Measurements from ENCODE around the gene WWP2. TPM values are rescaled to one million over a fixed set of nuclear protein-coding genes. Genes with fewer than 3 reads are reported as not detected.
A peak's percentile ranks its signal among the peaks of the same experiment; 100 is the strongest.

The WWP2 gene
- total and polyA plus RNA-seq, 4 donors = 59.0 to 144 (median 138) TPM

DNA sequence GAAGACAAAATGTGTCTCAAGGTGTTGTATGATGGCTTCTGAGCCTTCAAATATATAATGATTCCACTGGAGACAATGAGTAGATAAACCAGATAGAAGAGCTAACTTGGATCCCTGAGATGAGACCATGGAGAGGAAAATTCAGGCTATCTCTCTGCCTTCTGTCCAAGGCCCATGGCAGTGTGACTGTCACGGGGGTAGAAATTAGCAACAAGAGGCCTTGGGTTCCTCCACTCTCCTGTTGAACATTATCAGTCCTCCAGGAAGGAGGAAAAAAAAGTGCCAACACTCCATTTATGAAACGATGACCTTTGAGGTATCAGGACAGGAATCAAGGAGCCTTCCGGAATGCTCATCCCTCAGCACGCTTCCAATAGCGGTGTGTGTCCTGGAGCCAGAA, 75.2 kb downstream of the WWP2 start:
- H3K4me3 ChIP-seq (ENCODE audit: low read length in 2 of 2) = no peak overlapping the region
- H3K27me3 ChIP-seq (ENCODE audit: control insufficient read depth in 1 of 2, insufficient read depth in 2 of 2, low read length in 1 of 2) = no peaks in the 10 kb centered on the region
- intact Hi-C loops (cut with DNase I) = no loop called here
- WGBS, 2 donors = 96% methylated on average over 5 of the region's 5 CpGs
- DNase-seq (no peak), ATAC-seq (ENCODE audit: low FRiP score) (no peak)
- H3K4me1 ChIP-seq (ENCODE audit: control insufficient read depth in 1 of 2, insufficient read depth in 2 of 2, low read length in 2 of 2) = peaks cover 3 to 5% of the 10 kb centered on the region in 2 donors
- H3K36me3 ChIP-seq (ENCODE audit: control insufficient read depth in 1 of 2, insufficient read depth in 2 of 2, low read length in 1 of 2) = no peaks in the 10 kb centered on the region
- no peak overlapping the region for H3K27ac ChIP-seq (ENCODE audit: low read depth in 1 of 2, low read length in 2 of 2)
- no peaks in the 10 kb centered on the region for H3K9me3 ChIP-seq (ENCODE audit: control insufficient read depth, low read length)

DNA sequence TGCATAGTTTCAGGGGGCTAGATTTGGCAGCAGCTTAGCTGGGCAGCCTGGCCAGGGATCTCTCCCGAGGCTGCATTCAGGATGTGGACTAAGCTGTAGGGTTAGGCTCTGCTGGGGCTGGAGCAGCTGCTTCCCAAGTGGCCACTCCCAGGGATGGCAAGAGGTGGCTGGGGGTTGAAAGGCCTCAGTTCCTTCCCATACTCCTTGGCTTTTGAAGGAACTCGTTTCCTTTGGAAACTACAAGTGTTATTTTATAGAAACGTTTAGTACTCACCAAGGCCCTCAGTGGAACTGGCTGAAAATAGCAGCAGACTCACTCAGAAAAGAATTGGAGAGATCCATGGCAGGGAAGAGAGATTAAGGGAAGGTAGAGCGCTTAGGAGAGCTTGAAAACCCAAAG, 76.4 kb downstream of the WWP2 start:
- Histone ChIP-seq H3K36me3 (ENCODE audit: control insufficient read depth in 1 of 2, insufficient read depth in 2 of 2, low read length in 1 of 2) (no peaks in the 10 kb centered on the region), H3K27me3 (ENCODE audit: control insufficient read depth in 1 of 2, insufficient read depth in 2 of 2, low read length in 1 of 2) (no peaks in the 10 kb centered on the region), H3K4me1 (ENCODE audit: control insufficient read depth in 1 of 2, insufficient read depth in 2 of 2, low read length in 2 of 2) (peaks cover 3 to 5% of the 10 kb centered on the region in 2 donors), H3K9me3 (ENCODE audit: control insufficient read depth, low read length) (no peaks in the 10 kb centered on the region), H3K4me3 (ENCODE audit: low read length in 2 of 2) (no peak overlapping the region), H3K27ac (ENCODE audit: low read depth in 1 of 2, low read length in 2 of 2) (peak overlapping the region; percentile 86 to 87)
- peak; percentile 72 for ATAC-seq (ENCODE audit: low FRiP score)
- peak in 1 of 2 donors; percentile 61 for DNase-seq
- intact Hi-C loops (cut with DNase I) = no loop called here
- 5 to 6% methylated on average over 4 of the region's 4 CpGs for whole genome bisulfite sequencing, 2 donors

DNA sequence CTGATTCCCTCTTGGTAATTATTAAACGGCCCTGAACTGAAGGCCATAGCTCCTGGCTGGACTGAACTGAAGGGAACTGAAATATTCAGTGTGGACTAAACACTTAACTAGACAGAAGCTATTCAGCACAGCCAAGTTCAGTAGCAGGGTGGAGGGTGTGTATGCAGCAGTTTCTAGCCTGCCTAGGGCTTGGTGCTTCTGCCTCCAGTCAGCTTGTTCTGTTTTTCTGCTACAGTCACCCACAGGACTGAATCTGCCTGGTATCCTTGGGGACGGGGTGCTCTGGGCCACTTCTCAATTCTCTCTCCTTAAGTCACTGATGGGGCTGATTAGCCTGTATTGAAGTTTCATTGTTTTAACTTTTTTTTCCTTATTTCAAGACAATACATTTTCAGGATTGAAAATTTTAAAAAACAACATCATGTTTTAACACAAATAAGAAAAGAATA, 77.1 kb downstream of the WWP2 start:
- H3K27me3 ChIP-seq (ENCODE audit: control insufficient read depth in 1 of 2, insufficient read depth in 2 of 2, low read length in 1 of 2) = no peaks in the 10 kb centered on the region
- H3K4me1 ChIP-seq (ENCODE audit: control insufficient read depth in 1 of 2, insufficient read depth in 2 of 2, low read length in 2 of 2) = peaks cover 3 to 7% of the 10 kb centered on the region in 2 donors
- no peak overlapping the region for H3K4me3 ChIP-seq (ENCODE audit: low read length in 2 of 2)
- intact Hi-C loops (cut with DNase I) = no loop called here
- no peaks in the 10 kb centered on the region for H3K36me3 ChIP-seq (ENCODE audit: control insufficient read depth in 1 of 2, insufficient read depth in 2 of 2, low read length in 1 of 2)
- H3K27ac ChIP-seq (ENCODE audit: low read depth in 1 of 2, low read length in 2 of 2) = peak overlapping the region; percentile 81 to 87
- WGBS, 2 donors = 10 to 12% methylated on average over 2 of the region's 2 CpGs
- H3K9me3 ChIP-seq (ENCODE audit: control insufficient read depth, low read length) = no peaks in the 10 kb centered on the region
- DNase-seq (no peak), ATAC-seq (ENCODE audit: low FRiP score) (peak; percentile 52)

DNA sequence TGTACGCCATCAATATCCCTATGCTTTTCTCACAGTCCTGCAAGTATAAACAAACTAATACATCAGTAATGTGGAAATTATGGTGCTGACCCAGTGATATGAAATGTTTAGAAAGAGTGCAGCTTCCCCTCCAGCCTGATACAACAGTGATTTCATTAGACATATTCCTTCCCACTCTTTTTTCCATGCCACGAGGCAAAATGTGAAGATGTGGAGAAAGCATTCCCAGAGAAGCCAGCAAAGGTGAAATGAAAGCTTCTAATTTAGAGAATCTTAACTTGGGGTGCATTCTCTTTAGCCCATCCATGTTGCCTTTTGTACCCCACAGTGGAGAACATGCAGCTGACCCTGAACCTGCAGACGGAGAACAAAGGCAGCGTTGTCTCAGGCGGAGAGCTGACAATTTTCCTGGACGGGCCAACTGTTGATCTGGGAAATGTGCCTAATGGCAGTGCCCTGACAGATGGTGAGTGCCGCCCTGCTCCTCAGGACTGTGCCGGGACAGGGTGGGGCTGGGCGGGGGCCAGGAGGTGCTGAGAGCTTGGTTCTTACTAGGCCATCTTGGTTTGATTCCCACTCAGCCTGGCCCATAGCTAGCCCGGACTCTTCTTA, 77.8 kb downstream of the WWP2 start:
- no peaks in the 10 kb centered on the region for H3K9me3 ChIP-seq (ENCODE audit: control insufficient read depth, low read length)
- no peaks in the 10 kb centered on the region for H3K36me3 ChIP-seq (ENCODE audit: control insufficient read depth in 1 of 2, insufficient read depth in 2 of 2, low read length in 1 of 2)
- intact Hi-C loops (cut with DNase I) = no loop called here
- no peak for DNase-seq
- peaks cover 3 to 7% of the 10 kb centered on the region in 2 donors for H3K4me1 ChIP-seq (ENCODE audit: control insufficient read depth in 1 of 2, insufficient read depth in 2 of 2, low read length in 2 of 2)
- peak overlapping the region; percentile 86 to 94 for H3K27ac ChIP-seq (ENCODE audit: low read depth in 1 of 2, low read length in 2 of 2)
- peak; percentile 58 for ATAC-seq (ENCODE audit: low FRiP score)
- H3K4me3 ChIP-seq (ENCODE audit: low read length in 2 of 2) = no peak overlapping the region
- H3K27me3 ChIP-seq (ENCODE audit: control insufficient read depth in 1 of 2, insufficient read depth in 2 of 2, low read length in 1 of 2) = no peaks in the 10 kb centered on the region
- whole genome bisulfite sequencing, 2 donors = 12 to 16% methylated on average over 10 of the region's 10 CpGs

DNA sequence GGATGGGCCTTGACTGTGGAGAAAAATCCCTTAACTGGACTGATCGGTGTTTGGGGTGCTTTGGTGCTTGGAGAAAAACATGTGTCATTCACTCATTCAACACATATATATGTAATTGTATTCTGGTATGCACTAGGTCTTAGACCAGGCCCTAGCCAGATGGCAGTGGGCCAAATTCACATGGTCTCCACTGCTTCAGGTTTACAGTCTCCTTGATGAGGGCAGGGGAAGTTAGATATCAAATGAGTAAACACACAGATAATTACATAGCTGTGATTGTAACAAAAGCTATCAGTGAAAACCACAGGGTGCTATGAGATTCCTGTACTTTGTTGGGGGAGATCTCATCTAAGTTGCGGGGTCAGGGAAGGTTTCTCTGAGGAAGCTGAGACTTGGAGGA, 78.8 kb downstream of the WWP2 start:
- intact Hi-C loops (cut with DNase I) = no loop called here
- H3K9me3 ChIP-seq (ENCODE audit: control insufficient read depth, low read length) = no peaks in the 10 kb centered on the region
- 73 to 79% methylated on average over 2 of the region's 2 CpGs for WGBS, 2 donors
- peak overlapping the region; percentile 34 to 94 for H3K27ac ChIP-seq (ENCODE audit: low read depth in 1 of 2, low read length in 2 of 2)
- H3K27me3 ChIP-seq (ENCODE audit: control insufficient read depth in 1 of 2, insufficient read depth in 2 of 2, low read length in 1 of 2) = no peaks in the 10 kb centered on the region
- no peak overlapping the region for H3K4me3 ChIP-seq (ENCODE audit: low read length in 2 of 2)
- ATAC-seq (ENCODE audit: low FRiP score) (no peak), DNase-seq (no peak)
- H3K36me3 ChIP-seq (ENCODE audit: control insufficient read depth in 1 of 2, insufficient read depth in 2 of 2, low read length in 1 of 2) = peaks cover 0 to 2% of the 10 kb centered on the region in 2 donors
- peaks cover 3 to 5% of the 10 kb centered on the region in 2 donors for H3K4me1 ChIP-seq (ENCODE audit: control insufficient read depth in 1 of 2, insufficient read depth in 2 of 2, low read length in 2 of 2)

- Histone ChIP-seq H3K4me1 (ENCODE audit: control insufficient read depth in 1 of 2, insufficient read depth in 2 of 2, low read length in 2 of 2) (peaks cover 0 to 2% of the 10 kb centered on the region in 2 donors), H3K27ac (ENCODE audit: low read depth in 1 of 2, low read length in 2 of 2) (no peak overlapping the region), H3K36me3 (ENCODE audit: control insufficient read depth in 1 of 2, insufficient read depth in 2 of 2, low read length in 1 of 2) (peaks cover 0 to 2% of the 10 kb centered on the region in 2 donors), H3K4me3 (ENCODE audit: low read length in 2 of 2) (no peak overlapping the region), H3K27me3 (ENCODE audit: control insufficient read depth in 1 of 2, insufficient read depth in 2 of 2, low read length in 1 of 2) (no peaks in the 10 kb centered on the region), H3K9me3 (ENCODE audit: control insufficient read depth, low read length) (no peaks in the 10 kb centered on the region)
- DNase-seq = no peak
- intact Hi-C loops (cut with DNase I) = no loop called here
- no peak for ATAC-seq (ENCODE audit: low FRiP score)
- 73 to 75% methylated on average over 8 of the region's 8 CpGs for WGBS, 2 donors
These were observed 82.3 kb downstream of the WWP2 start for GRCh38 chr16:69844441-69844840.

GRCh38 chr16:69845181-69845580, 83.0 kb downstream of the WWP2 start:
- ATAC-seq (ENCODE audit: low FRiP score) = no peak

GRCh38 chr16:69847643-69848042, 85.5 kb downstream of the WWP2 start:
- 86 to 88% methylated on average over 5 of the region's 5 CpGs for WGBS, 2 donors
- Histone ChIP-seq H3K27me3 (ENCODE audit: control insufficient read depth in 1 of 2, insufficient read depth in 2 of 2, low read length in 1 of 2) (no peaks in the 10 kb centered on the region), H3K27ac (ENCODE audit: low read depth in 1 of 2, low read length in 2 of 2) (peak overlapping the region in 1 of 2 donors; percentile 17), H3K36me3 (ENCODE audit: control insufficient read depth in 1 of 2, insufficient read depth in 2 of 2, low read length in 1 of 2) (peaks cover 0 to 2% of the 10 kb centered on the region in 2 donors), H3K4me1 (ENCODE audit: control insufficient read depth in 1 of 2, insufficient read depth in 2 of 2, low read length in 2 of 2) (peaks cover 0 to 2% of the 10 kb centered on the region in 2 donors), H3K9me3 (ENCODE audit: control insufficient read depth, low read length) (no peaks in the 10 kb centered on the region), H3K4me3 (ENCODE audit: low read length in 2 of 2) (no peak overlapping the region)
- ATAC-seq (ENCODE audit: low FRiP score) (no peak), DNase-seq (no peak)
- intact Hi-C loops (cut with DNase I) = loop anchor here in 1 of 2 donors (5.0 kb wide), 1 partner anchor 80 kb away; no protein-coding TSS in a partner anchor

More at GRCh38 chr16:69845181-69845580, 83.0 kb downstream of the WWP2 start:
- H3K4me3 ChIP-seq (ENCODE audit: low read length in 2 of 2) = no peak overlapping the region
- no peak overlapping the region for H3K27ac ChIP-seq (ENCODE audit: low read depth in 1 of 2, low read length in 2 of 2)
- intact Hi-C loops (cut with DNase I) = loop anchor here in 1 of 2 donors (5.0 kb wide), 1 partner anchor 82 kb away; no protein-coding TSS in a partner anchor
- 81 to 88% methylated on average over 6 of the region's 6 CpGs for WGBS, 2 donors
- H3K4me1 ChIP-seq (ENCODE audit: control insufficient read depth in 1 of 2, insufficient read depth in 2 of 2, low read length in 2 of 2) = peaks cover 0 to 2% of the 10 kb centered on the region in 2 donors
- no peaks in the 10 kb centered on the region for H3K27me3 ChIP-seq (ENCODE audit: control insufficient read depth in 1 of 2, insufficient read depth in 2 of 2, low read length in 1 of 2)
- no peaks in the 10 kb centered on the region for H3K9me3 ChIP-seq (ENCODE audit: control insufficient read depth, low read length)
- H3K36me3 ChIP-seq (ENCODE audit: control insufficient read depth in 1 of 2, insufficient read depth in 2 of 2, low read length in 1 of 2) = peaks cover 0 to 2% of the 10 kb centered on the region in 2 donors
- no peak for DNase-seq

Data from aorta (tissue), 5 donors.